NCI-H1436 (cell line): ENCODE results near the gene COQ8B.

Experiments used
- DNase-seq: peaks from one replicate; lab custom pipeline; 2025; lab: John Stamatoyannopoulos, UW

COQ8B gene

GRCh38 chr19:40717880-40718773, 1.4 kb upstream of the COQ8B start:
- DNase-seq, result no peak

- no peak for DNase-seq
Observed at GRCh38 chr19:40717325-40717879, 716 bp upstream of the COQ8B start.

GRCh38 chr19:40716031-40716481, 630 bp downstream of the COQ8B start:
- DNase-seq, result no peak

GRCh38 chr19:40714441-40715299, 2.0 kb downstream of the COQ8B start:
- peak; percentile 95 for DNase-seq

- DNase-seq, result no peak
Observed at GRCh38 chr19:40713939-40714338, 2.7 kb downstream of the COQ8B start.

GRCh38 chr19:40709817-40710216, 6.9 kb downstream of the COQ8B start:
- DNase-seq, result no peak

- DNase-seq, result no peak
Observed at GRCh38 chr19:40707615-40708014, 9.1 kb downstream of the COQ8B start.

GRCh38 chr19:40705950-40706619, 10.6 kb downstream of the COQ8B start:
- DNase-seq, result no peak

GRCh38 chr19:40705362-40705651, 11.4 kb downstream of the COQ8B start:
- no peak for DNase-seq

GRCh38 chr19:40704491-40705361, 12.0 kb downstream of the COQ8B start:
- DNase-seq, result no peak

- DNase-seq, result no peak
Observed at GRCh38 chr19:40703029-40703755, 13.5 kb downstream of the COQ8B start.

GRCh38 chr19:40702337-40703012, 14.2 kb downstream of the COQ8B start:
- DNase-seq, result no peak

GRCh38 chr19:40701758-40702157, 14.9 kb downstream of the COQ8B start:
- DNase-seq, result no peak

GRCh38 chr19:40700083-40700482, 16.6 kb downstream of the COQ8B start:
- DNase-seq, result no peak

GRCh38 chr19:40697007-40697406, 19.7 kb downstream of the COQ8B start:
- no peak for DNase-seq

- no peak for DNase-seq
Observed at GRCh38 chr19:40695881-40696280, 20.8 kb downstream of the COQ8B start.

- no peak for DNase-seq
Observed at GRCh38 chr19:40693896-40694295, 22.8 kb downstream of the COQ8B start.

GRCh38 chr19:40693150-40693788, 23.4 kb downstream of the COQ8B start:
- DNase-seq, result no peak

GRCh38 chr19:40692212-40692551, 24.5 kb downstream of the COQ8B start:
- DNase-seq, result no peak
